H1 (cell line): Measurements from ENCODE around the gene SEMA3G. TPM values are rescaled to one million over a fixed set of nuclear protein-coding genes. Genes with fewer than 3 reads are reported as not detected.

Experiments used
- CTCF ChIA-PET: fragments of 300-600 bp; sonication (Branson Sonifier 250); formaldehyde crosslinking; loops from one replicate; lab custom pipeline; 2021; ENCODE audit not compliant: partially characterized antibody; lab: Charles Lee
- POLR2A ChIA-PET: fragments of 300-600 bp; sonication (Branson Sonifier 250); formaldehyde crosslinking; loops from one replicate; lab custom pipeline; 2021; ENCODE audit warnings: inconsistent platforms; ENCODE audit not compliant: partially characterized antibody; lab: Charles Lee
- DNase-seq, 2 experiments: peaks; one replicate each; pipeline versions ENCODE4 v3.0.0 to v3.0.0-alpha.2; 2010 to 2022; ENCODE audit warnings: low spot score in 2 of 2, low read depth in 1 of 2, mixed read lengths in 1 of 2
- FAIRE-seq: peaks from 2 replicates; lab custom pipeline; 2011; peaks lifted over from hg19 to GRCh38; lab: Jason Lieb, UNC
- H2AFZ ChIP-seq: 2 replicates; pipeline ENCODE4 v1.8.1; 2012; ENCODE audit warnings: low read length, inconsistent platforms
- H2AK5ac ChIP-seq: 2 replicates; pipeline ENCODE4 v1.6.1; 2013; ENCODE audit warnings: low read depth, low read length
- H2BK120ac ChIP-seq: replicated peaks from 2 replicates; pipeline ENCODE3; 2013; ENCODE audit warnings: low read depth, low read length, inconsistent platforms
- H2BK12ac ChIP-seq: 2 replicates; pipeline ENCODE4 v1.6.1; 2013; ENCODE audit warnings: low read depth, low read length
- H2BK15ac ChIP-seq: 2 replicates; pipeline ENCODE4 v1.6.1; 2013; ENCODE audit warnings: low read length
- H2BK20ac ChIP-seq: 2 replicates; pipeline ENCODE4 v1.6.1; 2013; ENCODE audit warnings: low read length
- H2BK5ac ChIP-seq: 2 replicates; pipeline ENCODE4 v1.6.1; 2013; ENCODE audit warnings: low read depth, low read length
- H3K14ac ChIP-seq: 2 replicates; pipeline ENCODE4 v1.6.1; 2013; ENCODE audit warnings: inconsistent platforms; ENCODE audit not compliant: insufficient read length
- H3K18ac ChIP-seq: 2 replicates; pipeline ENCODE4 v1.6.1; 2013; ENCODE audit warnings: low read length; ENCODE audit errors: extremely low read depth
- H3K23ac ChIP-seq: 2 replicates; pipeline ENCODE4 v1.6.1; 2013; ENCODE audit warnings: inconsistent platforms; ENCODE audit not compliant: insufficient read length
- H3K23me2 ChIP-seq: 2 replicates; pipeline ENCODE4 v1.6.1; 2013; ENCODE audit warnings: low read depth, low read length
- H3K27ac ChIP-seq: 2 replicates; pipeline ENCODE4 v1.6.1; 2011; ENCODE audit warnings: low read depth, low read length, inconsistent platforms
- H3K27me3 ChIP-seq, 4 experiments: replicated peaks in 1 of 4; 1 replicate in 1 of 4; 2 replicates in 3 of 4; pipeline versions ENCODE4 v1.6.1 to v1.8.1; 2011 to 2013; ENCODE audit warnings: low read length in 3 of 4, mild to moderate bottlenecking in 3 of 4, inconsistent platforms in 2 of 4, mixed read lengths in 2 of 4, moderate library complexity in 1 of 4; ENCODE audit not compliant: control insufficient read depth in 3 of 4, insufficient read depth in 3 of 4; ENCODE audit errors: extremely low read depth in 1 of 4
- H3K36me3 ChIP-seq, 4 experiments: 2 replicates each; pipeline versions ENCODE4 v1.6.1 to v1.8.1; 2011 to 2013; ENCODE audit warnings: mild to moderate bottlenecking in 4 of 4, low read length in 3 of 4, moderate library complexity in 2 of 4, control low read depth in 1 of 4, inconsistent platforms in 1 of 4; ENCODE audit not compliant: insufficient read depth in 4 of 4, control insufficient read depth in 2 of 4
- H3K4ac ChIP-seq: replicated peaks from 2 replicates; pipeline ENCODE3; 2013; ENCODE audit warnings: low read length, low read depth, mixed read lengths, inconsistent platforms; ENCODE audit not compliant: insufficient read length
- H3K4me1 ChIP-seq, 4 experiments: replicated peaks in 1 of 4; 1 replicate in 1 of 4; 2 replicates in 3 of 4; pipeline versions ENCODE4 v1.6.1 to v1.8.1; 2011 to 2013; ENCODE audit warnings: low read length in 3 of 4, inconsistent platforms in 2 of 4, mixed read lengths in 1 of 4; ENCODE audit not compliant: insufficient read depth in 4 of 4, control insufficient read depth in 3 of 4
- H3K4me2 ChIP-seq, 2 experiments: 2 replicates each; pipeline versions ENCODE4 v1.6.1 to v1.8.1; 2011 to 2013; ENCODE audit warnings: low read depth in 2 of 2, low read length in 2 of 2, control low read depth in 1 of 2, inconsistent platforms in 1 of 2, mild to moderate bottlenecking in 1 of 2; ENCODE audit not compliant: insufficient read depth in 1 of 2
- H3K4me3 ChIP-seq, 4 experiments: fragments of 200-600, 300-600 bp in 1 of 4; sonication (generic), shearing (Covaris generic), sonication (Bioruptor Twin) in 1 of 4; 2 replicates each; pipeline versions ENCODE4 v1.5.1 to v1.8.1; 2011 to 2016; ENCODE audit warnings: low read length in 4 of 4, low read depth in 3 of 4, control low read depth in 2 of 4, inconsistent platforms in 2 of 4, mild to moderate bottlenecking in 2 of 4, mixed read lengths in 1 of 4, moderate library complexity in 1 of 4; ENCODE audit not compliant: insufficient read depth in 2 of 4; ENCODE audit errors: extremely low read depth in 1 of 4
- H3K56ac ChIP-seq: replicated peaks from 2 replicates; pipeline ENCODE3; 2013; ENCODE audit warnings: low read depth, mild to moderate bottlenecking, mixed read lengths, low read length, inconsistent platforms; ENCODE audit not compliant: insufficient read length
- H3K79me1 ChIP-seq: 2 replicates; pipeline ENCODE4 v1.6.1; 2013; ENCODE audit warnings: low read depth, low read length, control low read depth
- H3K79me2 ChIP-seq, 2 experiments: 2 replicates each; pipeline versions ENCODE4 v1.6.1 to v1.8.1; 2012 to 2013; ENCODE audit warnings: low read length in 2 of 2, mild to moderate bottlenecking in 2 of 2, inconsistent platforms in 1 of 2; ENCODE audit not compliant: insufficient read depth in 2 of 2, control insufficient read depth in 1 of 2
- H3K9ac ChIP-seq, 4 experiments: replicated peaks in 1 of 4; 1 replicate in 1 of 4; 2 replicates in 3 of 4; pipeline versions ENCODE4 v1.6.1 to v1.8.1; 2011 to 2013; ENCODE audit warnings: low read depth in 3 of 4, low read length in 3 of 4, control low read depth in 2 of 4, mild to moderate bottlenecking in 2 of 4, moderate library complexity in 2 of 4, inconsistent platforms in 1 of 4; ENCODE audit errors: extremely low read depth in 1 of 4
- H3K9me3 ChIP-seq, 2 experiments: 2 replicates each; pipeline versions ENCODE4 v1.6.1 to v1.8.1; 2012 to 2013; ENCODE audit warnings: mild to moderate bottlenecking in 2 of 2, moderate library complexity in 2 of 2, control low read depth in 1 of 2, inconsistent platforms in 1 of 2, low read depth in 1 of 2, low read length in 1 of 2, mixed read lengths in 1 of 2; ENCODE audit not compliant: insufficient read depth in 2 of 2
- H4K20me1 ChIP-seq, 2 experiments: replicated peaks in 1 of 2; 2 replicates each; pipeline versions ENCODE3 to v1.8.1; 2011 to 2013; ENCODE audit warnings: inconsistent platforms in 2 of 2, low read length in 2 of 2, mild to moderate bottlenecking in 1 of 2; ENCODE audit not compliant: insufficient read depth in 2 of 2, control insufficient read depth in 1 of 2
- H4K5ac ChIP-seq: 2 replicates; pipeline ENCODE4 v1.6.1; 2013; ENCODE audit warnings: low read length, low read depth, mixed read lengths, inconsistent platforms; ENCODE audit not compliant: insufficient read length
- H4K8ac ChIP-seq: 2 replicates; pipeline ENCODE4 v1.8.0; 2013; ENCODE audit warnings: mild to moderate bottlenecking, moderate library complexity, low read length, inconsistent platforms; ENCODE audit not compliant: insufficient read depth; ENCODE audit errors: extremely low read depth
- H4K91ac ChIP-seq: replicated peaks from 2 replicates; pipeline ENCODE3; 2013; ENCODE audit warnings: low read length, mixed read lengths, inconsistent platforms; ENCODE audit not compliant: insufficient read length
- CEBPB ChIP-seq: IDR thresholded peaks from 2 replicates; pipeline ENCODE4 v1.6.1; 2012; ENCODE audit warnings: low read depth, low read length
- CHD2 ChIP-seq: IDR thresholded peaks from 2 replicates; pipeline ENCODE4 v1.6.1; 2012; ENCODE audit warnings: low read length, improper control_type of control experiment
- EGR1 ChIP-seq: IDR thresholded peaks from 2 replicates; pipeline ENCODE4 v1.6.1; 2011; ENCODE audit warnings: low read depth, low read length, borderline replicate concordance
- JUN ChIP-seq: IDR thresholded peaks from 2 replicates; pipeline ENCODE4 v1.6.1; 2011; ENCODE audit warnings: low read depth, mild to moderate bottlenecking, improper control_type of control experiment, low read length
- KDM5A ChIP-seq: fragments of 200-600 bp; IDR thresholded peaks from 2 replicates; pipeline ENCODE4 v1.7.1; 2012; ENCODE audit warnings: mild to moderate bottlenecking, low read length, inconsistent platforms, mixed read lengths
- POLR2A ChIP-seq, 2 experiments: IDR thresholded peaks; 1 replicate in 1 of 2; 2 replicates in 1 of 2; pipeline ENCODE4 v1.6.1; 2011; ENCODE audit warnings: low read depth in 2 of 2, low read length in 2 of 2, mild to moderate bottlenecking in 2 of 2; ENCODE audit errors: control extremely low read depth in 1 of 2
- RAD21 ChIP-seq, 2 experiments: IDR thresholded peaks in 1 of 2; conservative IDR thresholded peaks in 1 of 2; 2 replicates each; pipeline ENCODE4 v1.6.1; 2011; ENCODE audit warnings: low read depth in 2 of 2, low read length in 2 of 2, improper control_type of control experiment in 1 of 2, inconsistent platforms in 1 of 2, mild to moderate bottlenecking in 1 of 2, moderate library complexity in 1 of 2
- RBBP5 ChIP-seq: IDR thresholded peaks from 2 replicates; pipeline ENCODE4 v1.7.1; 2012; ENCODE audit warnings: low read depth, mild to moderate bottlenecking, inconsistent platforms, low read length, moderate library complexity, borderline replicate concordance
- RFX5 ChIP-seq: IDR thresholded peaks from 2 replicates; pipeline ENCODE4 v1.6.1; 2011; ENCODE audit warnings: low read depth, low read length, improper control_type of control experiment, borderline replicate concordance
- SP1 ChIP-seq: IDR thresholded peaks from 2 replicates; pipeline ENCODE4 v1.6.1; 2011; ENCODE audit warnings: low read depth, low read length
- TBP ChIP-seq: IDR thresholded peaks from 2 replicates; pipeline ENCODE4 v1.6.1; 2011; ENCODE audit warnings: low read depth, low read length, improper control_type of control experiment
- TEAD4 ChIP-seq: IDR thresholded peaks from 2 replicates; pipeline ENCODE4 v1.6.1; 2012; ENCODE audit warnings: low read depth, low read length, inconsistent platforms, mixed read lengths
- WGBS, 2 experiments: shearing (Covaris generic) in 1 of 2; methylation state at CpG; one replicate each; pipeline versions ENCODE4 v1.1.6 to v1.1.7; 2013 to 2015; ENCODE audit warnings: low lambda C conversion rate in 2 of 2, mixed read lengths in 2 of 2, inconsistent platforms in 1 of 2, low coverage in 1 of 2, missing lambda C conversion rate in 1 of 2; ENCODE audit not compliant: insufficient replicate concordance in 2 of 2, insufficient coverage in 1 of 2, insufficient read length in 1 of 2; ENCODE audit errors: extremely low coverage in 1 of 2, missing lambda C conversion rate in 1 of 2; 5-methylcytosine and 5-hydroxymethylcytosine counted together
- polyA plus RNA-seq, 7 experiments: library from polyadenylated mRNA; depleted of rRNA in 3 of 7; stranded (reverse) in 5 of 7; unstranded in 2 of 7; fragments of >200 nt in 5 of 7; fragments of 200-250 nt in 2 of 7; gene quantifications; 1 replicate in 5 of 7; 2 replicates in 1 of 7; 4 replicates in 1 of 7; pipeline versions ENCODE4 v1.2.1 to v1.2.3, GENCODE V29; 2011 to 2013; ENCODE audit warnings: missing spikeins in 2 of 7, mixed read lengths in 2 of 7
- total RNA-seq: library from RNA; stranded (reverse); fragmentation: NEBNext Ultra II Directional; extraction: Animal tissue kit (Norgen Biotek cat#: 25700); gene quantifications from 2 replicates; pipeline ENCODE4 v1.2.1, GENCODE V29; 2021

Gene SEMA3G
- total and polyA plus RNA-seq, 2 of the 8 experiments (the other 6 are each of a cell fraction or from before 2014, with no cell fraction given), result 0.95 to 1.5 TPM

DNA sequence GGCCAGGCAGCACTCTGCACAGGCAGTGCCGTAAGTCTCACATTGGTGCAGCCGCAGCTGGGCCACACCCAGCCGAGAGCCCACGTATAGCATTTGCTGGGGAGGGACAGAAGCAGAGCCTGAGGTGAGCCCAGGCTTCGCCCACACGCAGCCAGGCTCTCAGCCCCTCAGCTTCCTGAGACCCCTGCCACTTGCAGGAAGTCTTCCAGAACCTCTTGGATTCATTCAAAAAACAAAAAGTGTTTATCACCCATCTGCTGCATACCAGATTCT lies 6.9 kb downstream of the SEMA3G start:
- Histone ChIP-seq H3K4ac (no peak overlapping the region), H4K8ac (no peak overlapping the region; the same call in 1 of the 2 replicates), H2AK5ac (no peak overlapping the region), H3K14ac (no peak overlapping the region), H3K79me1 (no peaks in the 10 kb centered on the region), H2BK15ac (no peak overlapping the region), H3K18ac (no peak overlapping the region), H4K5ac (no peak overlapping the region), H2BK120ac (no peak overlapping the region), H3K27me3 (no peaks in the 10 kb centered on the region), H4K91ac (no peak overlapping the region), H3K9ac (no peak overlapping the region), H3K9me3 (no peaks in the 10 kb centered on the region), H3K23me2 (no peaks in the 10 kb centered on the region), H4K20me1 (no peaks in the 10 kb centered on the region), H3K79me2 (no peaks in the 10 kb centered on the region), H3K4me3 (no peak overlapping the region), H3K36me3 (no peaks in the 10 kb centered on the region), H2AFZ (no peak overlapping the region), H2BK20ac (no peak overlapping the region), H3K23ac (no peak overlapping the region), H3K4me2 (no peak overlapping the region), H2BK12ac (no peak overlapping the region), H2BK5ac (no peak overlapping the region), H3K4me1 (peaks cover 0 to 2% (median 0%) of the 10 kb centered on the region in 4 experiments; a peak in 1 of 7 replicates), H3K56ac (no peak overlapping the region), H3K27ac (no peak overlapping the region)
- WGBS, 2 experiments, result 95% methylated on average over 6 of the region's 6 CpGs; no CpG with 5 or more reads in 1 of the 2 experiments
- DNase-seq, result no peak
- POLR2A ChIA-PET, result interaction anchor here (1.4 to 1.6 kb wide), 2 partner anchors 14 to 19 kb away, joined by 3 to 6 read pairs; no protein-coding TSS in a partner anchor
- FAIRE-seq, result no peak
- CTCF ChIA-PET, result interaction anchor here (0.7 to 4.1 kb wide), 3 partner anchors 10 to 33 kb away, joined by 3 to 20 read pairs (median 3); no protein-coding TSS in a partner anchor
- TF ChIP-seq SP1 (no peak), RBBP5 (no peak), KDM5A (no peak), RFX5 (no peak), TEAD4 (no peak), EGR1 (no peak), CHD2 (no peak), JUN (no peak), TBP (no peak), POLR2A (IDR thresholded peaks at IDR 0.05; ENCODE audit: control extremely low read depth in 1 of 2, low read depth in 2 of 2, low read length in 2 of 2) (no peak), CEBPB (no peak), RAD21 (IDR thresholded peaks at IDR 0.05 in 1 of 2, conservative IDR thresholded peaks at IDR 0.05 in 1 of 2; ENCODE audit: low read depth in 2 of 2, low read length in 2 of 2) (no peak)
